Fibroblast of skin of scalp (primary cell): Measurements from ENCODE around the gene NETO2.

Experiments
- DNase-seq: peaks from one replicate; pipeline ENCODE4 v3.0.0-alpha.2; 2013

Gene NETO2

GRCh38 chr16:47043970-47044684, 99.6 kb downstream of the NETO2 start:
- no peak for DNase-seq

- DNase-seq = no peak
Observed at GRCh38 chr16:47043200-47043599, 100.5 kb downstream of the NETO2 start.

- peak; percentile 80 for DNase-seq
Observed at GRCh38 chr16:47037746-47038458, 105.8 kb downstream of the NETO2 start.

- no peak for DNase-seq
Observed at GRCh38 chr16:47037396-47037745, 106.4 kb downstream of the NETO2 start.

- no peak for DNase-seq
Observed at GRCh38 chr16:47036201-47036600, 107.5 kb downstream of the NETO2 start.

GRCh38 chr16:47035436-47035835, 108.3 kb downstream of the NETO2 start:
- no peak for DNase-seq

- no peak for DNase-seq
Observed at GRCh38 chr16:47034455-47034854, 109.3 kb downstream of the NETO2 start.

GRCh38 chr16:47033176-47033575, 110.6 kb downstream of the NETO2 start:
- no peak for DNase-seq

- DNase-seq = no peak
Observed at GRCh38 chr16:47029724-47030123, 114.0 kb downstream of the NETO2 start.

GRCh38 chr16:47028767-47029377, 114.9 kb downstream of the NETO2 start:
- DNase-seq = no peak
